ENCODE measurements around the gene ZNF516. TPM values are rescaled to one million over a fixed set of nuclear protein-coding genes. Genes with fewer than 3 reads are reported as not detected.

The ZNF516 gene
- total RNA-seq, 1 donor from 2014 or later = 192 TPM

DNA sequence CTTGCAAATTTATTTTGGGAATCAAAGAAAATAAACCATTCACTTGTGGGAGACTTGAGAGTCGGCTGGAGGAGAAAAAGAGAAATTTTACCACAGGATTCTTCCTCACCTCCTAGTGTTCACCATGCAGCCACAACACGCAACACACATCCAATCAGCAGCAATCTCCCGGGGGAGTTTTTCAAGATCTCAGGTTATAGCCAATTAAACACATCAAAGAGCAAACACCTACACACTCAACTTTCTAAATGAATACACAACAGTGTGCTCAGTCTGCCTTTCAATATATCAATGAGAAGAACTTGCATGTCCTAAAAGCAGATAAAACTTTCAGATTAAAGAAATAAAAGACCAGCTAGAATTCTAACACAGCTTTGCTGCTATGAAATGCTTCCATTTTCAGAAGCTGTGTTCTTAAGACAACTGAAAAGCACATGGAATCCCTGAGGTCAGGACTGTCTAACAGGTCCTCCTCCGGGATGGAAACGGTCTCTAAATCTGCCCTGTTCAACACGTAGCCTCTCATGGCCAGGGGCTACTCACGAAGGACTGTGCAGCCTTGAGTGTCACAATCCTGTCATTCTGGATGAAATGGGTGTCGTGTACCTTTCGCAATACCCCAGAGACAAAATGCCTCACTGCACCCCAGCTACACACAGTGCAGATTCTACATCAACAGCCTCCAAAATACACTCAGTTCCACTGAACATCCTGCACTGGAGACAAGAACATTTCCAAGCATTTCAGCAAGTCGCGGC, 84.2 kb downstream of the ZNF516 start:
- Mint-ChIP-seq H3K27ac (ENCODE audit: unreplicated experiment) (peak overlapping the region; percentile 36), H3K4me1 (ENCODE audit: low read depth, unreplicated experiment) (peaks cover 42% of the 10 kb centered on the region)
- TF ChIP-seq, protein P1, sequence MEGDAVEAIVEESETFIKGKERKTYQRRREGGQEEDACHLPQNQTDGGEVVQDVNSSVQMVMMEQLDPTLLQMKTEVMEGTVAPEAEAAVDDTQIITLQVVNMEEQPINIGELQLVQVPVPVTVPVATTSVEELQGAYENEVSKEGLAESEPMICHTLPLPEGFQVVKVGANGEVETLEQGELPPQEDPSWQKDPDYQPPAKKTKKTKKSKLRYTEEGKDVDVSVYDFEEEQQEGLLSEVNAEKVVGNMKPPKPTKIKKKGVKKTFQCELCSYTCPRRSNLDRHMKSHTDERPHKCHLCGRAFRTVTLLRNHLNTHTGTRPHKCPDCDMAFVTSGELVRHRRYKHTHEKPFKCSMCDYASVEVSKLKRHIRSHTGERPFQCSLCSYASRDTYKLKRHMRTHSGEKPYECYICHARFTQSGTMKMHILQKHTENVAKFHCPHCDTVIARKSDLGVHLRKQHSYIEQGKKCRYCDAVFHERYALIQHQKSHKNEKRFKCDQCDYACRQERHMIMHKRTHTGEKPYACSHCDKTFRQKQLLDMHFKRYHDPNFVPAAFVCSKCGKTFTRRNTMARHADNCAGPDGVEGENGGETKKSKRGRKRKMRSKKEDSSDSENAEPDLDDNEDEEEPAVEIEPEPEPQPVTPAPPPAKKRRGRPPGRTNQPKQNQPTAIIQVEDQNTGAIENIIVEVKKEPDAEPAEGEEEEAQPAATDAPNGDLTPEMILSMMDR (IDR thresholded peaks at IDR 0.05; ENCODE audit: partially characterized antibody, unreplicated experiment) = no peak

DNA sequence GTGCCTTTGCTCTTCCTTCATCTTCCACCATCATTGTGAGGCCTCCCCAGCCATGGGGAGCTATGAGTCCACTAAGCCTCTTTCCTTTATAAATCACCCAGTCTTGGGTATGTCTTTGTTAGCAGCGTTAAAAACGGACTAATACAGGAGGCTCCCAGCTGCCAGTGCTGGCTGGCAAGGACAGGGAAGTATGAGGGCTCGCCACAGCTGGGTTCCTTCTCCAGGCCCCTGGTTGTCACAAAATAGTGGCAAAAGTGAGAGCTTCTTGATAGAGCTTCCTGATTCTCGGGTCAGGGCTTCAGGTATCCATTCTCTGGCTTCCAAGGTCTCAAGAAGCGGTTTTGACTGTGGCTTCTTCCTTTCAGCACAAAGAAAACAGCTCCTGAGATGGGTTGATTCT, 85.0 kb downstream of the ZNF516 start:
- no peak for DNase-seq
- TF ChIP-seq, protein P1 (IDR thresholded peaks at IDR 0.05; ENCODE audit: partially characterized antibody, unreplicated experiment) = no peak
- H3K36me3 Mint-ChIP-seq (ENCODE audit: unreplicated experiment) = no peaks in the 10 kb centered on the region
- H3K27me3 Mint-ChIP-seq (ENCODE audit: unreplicated experiment) = peaks cover 8% of the 10 kb centered on the region
- no peak overlapping the region for H3K4me3 Mint-ChIP-seq (ENCODE audit: unreplicated experiment)
- peaks cover 19% of the 10 kb centered on the region for H3K9me3 Mint-ChIP-seq (ENCODE audit: unreplicated experiment)
- H3K27ac Mint-ChIP-seq (ENCODE audit: unreplicated experiment) = no peak overlapping the region
- H3K4me1 Mint-ChIP-seq (ENCODE audit: low read depth, unreplicated experiment) = peaks cover 44% of the 10 kb centered on the region

More for the DNA sequence above, 84.2 kb downstream of the ZNF516 start:
- DNase-seq = no peak
- H3K4me3 Mint-ChIP-seq (ENCODE audit: unreplicated experiment) = peak overlapping the region; percentile 11
- peaks cover 15% of the 10 kb centered on the region for H3K9me3 Mint-ChIP-seq (ENCODE audit: unreplicated experiment)
- peaks cover 9% of the 10 kb centered on the region for H3K27me3 Mint-ChIP-seq (ENCODE audit: unreplicated experiment)
- no peaks in the 10 kb centered on the region for H3K36me3 Mint-ChIP-seq (ENCODE audit: unreplicated experiment)

DNA sequence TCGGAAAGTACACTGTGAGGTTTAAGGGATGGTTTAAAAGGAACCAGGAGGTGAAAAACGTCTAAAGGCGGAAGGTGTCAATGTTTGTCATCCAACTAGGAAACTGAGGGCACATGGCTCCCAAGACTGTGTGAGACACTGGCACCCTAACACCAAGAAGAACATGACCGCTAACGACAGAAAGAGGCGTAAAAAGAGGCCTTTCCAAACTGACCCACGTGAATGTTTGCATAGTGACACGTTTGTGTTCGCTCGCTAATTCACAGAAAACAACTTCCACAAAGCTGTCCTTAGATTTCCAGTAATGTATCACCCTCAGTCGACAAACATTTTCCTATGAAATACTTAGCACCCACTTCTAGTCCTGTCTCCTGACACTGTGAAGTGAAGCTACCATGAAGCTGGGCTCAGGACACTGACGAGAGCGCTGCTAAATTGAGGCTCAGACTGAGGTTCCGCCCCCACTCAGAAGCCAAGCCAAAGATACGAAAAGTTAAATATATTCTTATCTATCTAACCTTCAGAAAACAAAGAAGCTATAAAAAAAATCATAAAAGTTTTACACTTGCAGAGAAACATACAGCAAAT, 86.5 kb downstream of the ZNF516 start:
- DNase-seq = no peak
- H3K4me3 Mint-ChIP-seq (ENCODE audit: unreplicated experiment) = no peak overlapping the region
- H3K4me1 Mint-ChIP-seq (ENCODE audit: low read depth, unreplicated experiment) = peaks cover 55% of the 10 kb centered on the region
- H3K27ac Mint-ChIP-seq (ENCODE audit: unreplicated experiment) = no peak overlapping the region
- peaks cover 7% of the 10 kb centered on the region for H3K36me3 Mint-ChIP-seq (ENCODE audit: unreplicated experiment)
- H3K27me3 Mint-ChIP-seq (ENCODE audit: unreplicated experiment) = peaks cover 15% of the 10 kb centered on the region
- TF ChIP-seq, protein P1 (IDR thresholded peaks at IDR 0.05; ENCODE audit: partially characterized antibody, unreplicated experiment) = no peak
- peaks cover 27% of the 10 kb centered on the region for H3K9me3 Mint-ChIP-seq (ENCODE audit: unreplicated experiment)

DNA sequence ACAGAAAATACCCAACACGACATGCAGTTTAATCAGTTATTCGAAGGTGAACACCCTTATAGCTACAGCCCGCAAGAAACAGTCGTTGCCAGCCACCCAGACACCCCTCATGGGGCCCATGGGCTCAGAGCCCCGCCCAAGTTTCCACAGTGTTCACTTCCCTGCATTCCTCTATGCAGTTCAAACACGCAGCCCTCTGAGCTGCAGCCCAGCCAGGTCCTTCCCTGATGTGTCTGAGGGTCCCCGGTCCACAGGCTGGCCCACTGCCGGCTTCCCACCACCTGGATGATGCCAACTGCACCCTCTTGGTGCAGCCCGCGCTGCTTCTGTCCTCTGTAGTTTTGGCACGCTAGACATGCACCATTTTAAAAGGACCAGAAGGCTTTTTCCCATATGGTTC, 87.4 kb downstream of the ZNF516 start:
- H3K9me3 Mint-ChIP-seq (ENCODE audit: unreplicated experiment) = peaks cover 35% of the 10 kb centered on the region
- no peak overlapping the region for H3K4me3 Mint-ChIP-seq (ENCODE audit: unreplicated experiment)
- H3K36me3 Mint-ChIP-seq (ENCODE audit: unreplicated experiment) = peaks cover 7% of the 10 kb centered on the region
- DNase-seq = no peak
- H3K27ac Mint-ChIP-seq (ENCODE audit: unreplicated experiment) = peak overlapping the region; percentile 52
- TF ChIP-seq, protein P1 (IDR thresholded peaks at IDR 0.05; ENCODE audit: partially characterized antibody, unreplicated experiment) = no peak
- H3K27me3 Mint-ChIP-seq (ENCODE audit: unreplicated experiment) = peaks cover 16% of the 10 kb centered on the region
- H3K4me1 Mint-ChIP-seq (ENCODE audit: low read depth, unreplicated experiment) = peaks cover 57% of the 10 kb centered on the region

DNA sequence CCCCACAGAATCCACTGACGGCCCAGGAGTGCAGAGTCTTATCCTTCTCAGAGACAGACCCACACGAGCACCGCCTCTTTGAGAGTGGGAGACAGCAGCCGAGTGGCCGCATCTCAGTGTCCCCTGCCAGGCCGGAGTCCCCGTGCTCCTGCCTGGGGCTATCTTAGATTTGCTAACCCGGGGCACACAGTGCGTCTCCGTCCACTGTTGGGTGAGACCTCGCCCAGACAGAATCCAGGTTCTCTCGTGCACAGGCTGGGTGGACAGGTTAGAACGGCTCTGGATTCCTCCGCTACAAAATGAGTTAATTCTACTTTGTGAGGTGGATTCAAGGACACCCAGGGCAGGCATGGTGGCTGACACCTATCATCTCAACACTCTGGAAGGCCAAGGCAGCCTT, 88.3 kb downstream of the ZNF516 start:
- peaks cover 24% of the 10 kb centered on the region for H3K27me3 Mint-ChIP-seq (ENCODE audit: unreplicated experiment)
- TF ChIP-seq, protein P1 (IDR thresholded peaks at IDR 0.05; ENCODE audit: partially characterized antibody, unreplicated experiment) = no peak
- peak overlapping the region; percentile 65 for H3K4me3 Mint-ChIP-seq (ENCODE audit: unreplicated experiment)
- DNase-seq = no peak
- peaks cover 7% of the 10 kb centered on the region for H3K36me3 Mint-ChIP-seq (ENCODE audit: unreplicated experiment)
- H3K9me3 Mint-ChIP-seq (ENCODE audit: unreplicated experiment) = peaks cover 36% of the 10 kb centered on the region
- peak overlapping the region; percentile 86 for H3K27ac Mint-ChIP-seq (ENCODE audit: unreplicated experiment)
- H3K4me1 Mint-ChIP-seq (ENCODE audit: low read depth, unreplicated experiment) = peaks cover 56% of the 10 kb centered on the region

Data from glutamatergic neuron (in vitro differentiated cells).